Fibroblast of skin of right quadriceps (primary cell): ENCODE results near the gene HHATL.

Experiments
- DNase-seq: peaks from one replicate; pipeline ENCODE4 v3.0.0-alpha.2; 2013

The HHATL gene

DNA sequence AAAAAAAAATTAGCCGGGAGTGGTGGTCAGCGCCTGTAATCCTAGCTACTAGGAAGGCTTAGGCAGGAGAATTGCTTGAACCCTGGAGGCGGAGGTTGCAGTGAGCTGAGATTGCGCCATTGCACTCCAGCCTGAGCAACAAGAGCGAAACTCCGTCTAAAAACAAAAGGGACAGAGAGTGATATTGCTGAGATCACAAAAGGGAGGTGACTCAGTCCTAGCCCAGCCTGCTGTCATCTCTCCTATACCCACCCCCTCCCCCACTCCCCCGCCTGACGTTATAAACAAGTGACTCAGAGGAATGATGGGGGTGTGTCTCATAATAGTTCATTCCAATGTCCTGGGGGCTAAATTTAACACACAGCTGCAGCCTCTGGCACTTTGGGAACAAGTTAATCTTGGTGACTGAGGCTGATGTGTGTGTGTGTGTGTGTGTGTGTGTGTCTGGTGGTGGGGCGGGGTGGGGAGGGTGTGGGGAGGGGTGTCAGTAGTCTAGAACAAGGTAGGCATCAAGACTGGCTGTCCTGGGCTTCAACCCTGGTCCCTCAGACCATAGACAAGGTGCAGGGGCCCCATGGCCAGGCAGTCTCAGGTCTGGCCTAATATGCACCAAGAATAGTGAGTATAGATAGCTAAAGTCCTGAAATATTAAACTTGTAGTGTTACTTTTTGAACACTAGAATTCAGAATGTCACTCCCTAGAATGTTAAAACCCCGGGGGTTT lies 18.6 kb downstream of the HHATL start:
- peak; percentile 92 for DNase-seq

GRCh38 chr3:42682301-42683070 lies 20.1 kb downstream of the HHATL start:
- DNase-seq, result no peak

GRCh38 chr3:42681361-42682038 lies 21.1 kb downstream of the HHATL start:
- DNase-seq, result no peak

- no peak for DNase-seq
Observed at GRCh38 chr3:42680806-42681205, 21.8 kb downstream of the HHATL start.

DNA sequence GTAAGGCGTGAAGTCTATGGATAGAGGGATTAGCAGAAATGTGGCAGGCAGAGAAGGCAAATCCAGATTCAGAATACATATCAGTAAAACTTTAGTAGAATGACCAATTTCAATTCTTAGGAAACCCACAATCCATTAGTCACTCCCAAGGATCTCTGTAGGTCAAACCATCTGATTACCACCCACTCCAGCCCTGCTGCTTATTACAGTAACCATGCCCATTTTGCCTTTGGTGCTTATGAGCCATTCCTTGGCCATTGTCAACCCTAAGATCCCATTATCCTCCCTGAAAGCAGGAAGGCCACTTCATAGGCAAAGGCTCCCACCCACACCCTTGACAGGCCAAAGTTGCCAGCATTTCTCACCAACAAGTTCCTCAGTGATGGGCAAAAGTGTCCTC lies 22.3 kb downstream of the HHATL start:
- DNase-seq, result no peak

DNA sequence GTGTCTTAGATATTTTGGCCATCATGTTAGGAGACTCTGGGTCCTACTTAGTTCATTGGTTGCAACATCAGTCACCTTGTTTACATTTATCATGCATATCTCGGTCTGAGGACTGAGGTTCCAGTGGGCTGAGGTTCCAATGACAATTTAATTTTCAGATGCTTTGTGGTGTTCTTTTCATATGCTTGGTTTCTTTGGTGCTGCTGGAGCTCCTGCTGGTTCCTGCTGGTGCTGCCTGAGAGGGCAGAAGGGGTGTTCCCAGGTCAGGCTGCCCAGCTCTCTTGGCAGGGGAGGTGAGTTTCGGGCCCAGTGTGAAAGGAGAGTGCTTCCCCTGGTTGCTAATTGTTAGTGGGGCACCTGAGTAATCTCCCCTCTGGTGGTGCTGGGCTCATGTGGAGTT lies 24.2 kb downstream of the HHATL start:
- no peak for DNase-seq

DNA sequence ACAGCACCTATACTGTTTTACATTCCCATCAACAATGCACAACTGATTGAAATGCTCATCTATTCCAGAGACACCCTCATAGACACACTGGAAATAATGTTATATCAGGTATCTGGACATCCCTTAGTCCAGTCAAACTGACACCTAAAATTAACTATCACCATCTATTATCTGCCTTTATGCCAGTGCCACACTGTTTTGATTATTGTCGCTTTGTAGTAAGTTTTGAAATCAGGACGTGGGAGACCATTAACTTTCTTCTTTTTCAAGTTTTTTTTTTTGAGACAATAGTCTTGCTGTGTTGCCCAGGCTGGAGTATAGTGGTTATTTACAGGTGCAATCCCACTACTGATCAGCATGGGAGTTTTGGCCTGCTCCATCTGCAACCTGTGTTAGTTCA lies 26.7 kb downstream of the HHATL start:
- DNase-seq, result no peak

- DNase-seq, result no peak
Observed at GRCh38 chr3:42674146-42674545, 28.5 kb downstream of the HHATL start.

GRCh38 chr3:42673082-42673481 lies 29.5 kb downstream of the HHATL start:
- DNase-seq, result no peak

DNA sequence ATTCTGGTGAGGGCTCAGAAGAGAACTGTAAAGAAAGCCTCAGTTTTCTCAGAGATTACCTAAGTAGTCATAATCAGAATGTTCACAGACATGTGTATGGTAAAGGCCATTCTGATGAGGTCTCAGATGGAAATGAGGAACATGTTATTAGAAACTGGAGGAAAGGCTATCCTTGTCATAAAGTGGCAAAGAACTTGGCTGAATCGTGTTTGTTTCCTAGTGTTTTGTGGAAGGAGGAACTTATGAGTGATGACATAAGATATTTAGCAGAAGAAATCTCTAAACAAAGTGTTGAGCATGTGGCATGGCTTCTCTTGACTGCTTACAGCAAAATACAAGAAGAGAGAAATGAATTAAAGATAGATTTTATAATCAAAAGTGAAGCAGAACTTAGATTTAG lies 30.1 kb downstream of the HHATL start:
- no peak for DNase-seq

DNA sequence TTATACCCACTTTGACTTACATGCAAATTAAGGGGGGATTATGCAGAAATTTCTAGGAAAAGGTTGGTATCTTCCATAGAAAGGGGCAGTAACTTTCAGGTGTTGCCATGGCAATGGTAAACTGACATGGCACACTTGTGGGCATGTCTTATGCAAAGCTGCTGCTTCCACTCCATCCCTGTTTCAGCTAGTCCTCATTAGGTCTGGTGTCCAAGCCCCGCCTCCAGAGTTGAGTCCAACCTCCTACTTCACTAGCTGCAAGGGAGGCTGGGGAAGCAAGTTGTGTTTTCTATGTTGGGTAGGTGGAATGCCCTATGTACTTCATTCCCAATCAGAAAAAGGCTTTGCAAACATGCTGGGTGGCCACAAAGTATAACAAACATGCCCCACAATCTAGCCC lies 31.9 kb downstream of the HHATL start:
- DNase-seq, result no peak

GRCh38 chr3:42670051-42670576 lies 32.5 kb downstream of the HHATL start:
- DNase-seq, result no peak

- DNase-seq, result no peak
Observed at GRCh38 chr3:42668793-42669217, 33.8 kb downstream of the HHATL start.

- DNase-seq, result no peak
Observed at GRCh38 chr3:42668413-42668760, 34.2 kb downstream of the HHATL start.

DNA sequence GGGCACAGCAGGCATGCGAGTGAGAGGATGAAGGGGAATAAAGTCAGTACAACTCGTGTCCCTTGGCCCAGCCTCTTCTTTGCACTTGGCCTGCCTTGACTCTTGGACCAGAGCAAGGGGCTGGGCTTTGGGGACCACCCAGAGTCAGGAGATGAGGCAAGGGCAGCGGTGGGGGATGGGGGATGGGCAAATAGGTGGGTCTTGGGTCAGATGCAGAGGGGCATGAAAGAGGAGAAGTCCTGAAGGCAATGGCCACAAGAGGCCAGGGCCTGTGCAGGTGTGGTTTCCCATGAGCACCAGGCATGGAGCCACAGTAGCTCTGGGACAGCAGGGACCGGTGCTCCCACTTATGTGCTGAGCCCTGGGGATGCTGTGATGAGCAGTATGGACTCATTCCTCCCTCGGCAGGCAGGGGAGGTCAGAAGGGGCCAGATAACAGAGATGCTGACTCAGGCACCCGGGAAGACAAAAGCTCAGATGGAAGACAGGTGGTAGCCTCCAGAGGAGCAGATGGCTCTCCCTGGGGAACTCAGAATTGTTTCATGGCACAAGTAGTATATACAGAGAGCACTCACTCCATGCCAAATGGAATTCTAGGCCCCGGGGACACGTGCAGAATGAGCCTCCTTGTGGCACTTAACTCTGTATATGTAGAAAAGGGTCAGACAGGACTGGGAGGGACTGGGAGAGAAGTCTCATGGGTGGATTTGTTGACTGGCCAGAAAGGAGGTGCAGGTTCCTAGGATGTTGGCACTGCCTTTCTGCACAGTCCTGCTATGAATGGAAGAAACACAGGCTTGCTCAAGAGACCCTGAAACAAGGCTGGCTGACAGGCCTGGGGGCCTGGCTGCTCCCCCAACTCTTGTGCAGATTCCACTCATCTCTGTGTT lies 34.8 kb downstream of the HHATL start:
- DNase-seq, result no peak

- no peak for DNase-seq
Observed at GRCh38 chr3:42667096-42667522, 35.5 kb downstream of the HHATL start.

- DNase-seq, result no peak
Observed at GRCh38 chr3:42666577-42666998, 36.0 kb downstream of the HHATL start.

DNA sequence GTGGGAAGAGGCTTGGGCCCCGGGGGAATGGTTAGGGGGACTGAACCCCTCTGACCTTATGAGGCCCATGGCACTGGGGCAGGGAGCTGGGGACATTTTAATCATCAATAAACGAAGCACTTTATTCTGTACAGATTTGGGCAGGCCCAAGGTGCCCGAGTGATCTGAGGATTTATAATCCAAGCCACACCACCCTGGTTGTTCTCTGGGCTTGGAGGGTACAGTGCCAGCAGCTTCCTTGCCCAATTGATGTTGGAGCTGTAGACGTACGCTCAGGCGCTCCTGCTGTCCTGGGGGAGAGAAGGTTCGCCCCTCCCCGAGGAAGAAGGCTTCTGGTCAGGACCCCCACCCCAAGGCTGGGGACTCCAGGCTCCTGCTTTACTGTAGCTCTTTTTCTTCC lies 36.6 kb downstream of the HHATL start:
- no peak for DNase-seq

- DNase-seq, result no peak
Observed at GRCh38 chr3:42665050-42665878, 37.3 kb downstream of the HHATL start.

GRCh38 chr3:42664438-42664803 lies 38.2 kb downstream of the HHATL start:
- DNase-seq, result no peak

GRCh38 chr3:42663581-42664437 lies 38.8 kb downstream of the HHATL start:
- no peak for DNase-seq
